GF-D8 (cell line): Measurements from ENCODE around the gene COX19.
"Not testable (repeated sequence)": the region's sequence is repeated elsewhere in the genome, so short reads cannot be mapped to it uniquely, and the experiment has no call there.

Experiments
- DNase-seq: peaks from one replicate; lab custom pipeline; 2025; lab: John Stamatoyannopoulos, UW

The COX19 gene

DNA sequence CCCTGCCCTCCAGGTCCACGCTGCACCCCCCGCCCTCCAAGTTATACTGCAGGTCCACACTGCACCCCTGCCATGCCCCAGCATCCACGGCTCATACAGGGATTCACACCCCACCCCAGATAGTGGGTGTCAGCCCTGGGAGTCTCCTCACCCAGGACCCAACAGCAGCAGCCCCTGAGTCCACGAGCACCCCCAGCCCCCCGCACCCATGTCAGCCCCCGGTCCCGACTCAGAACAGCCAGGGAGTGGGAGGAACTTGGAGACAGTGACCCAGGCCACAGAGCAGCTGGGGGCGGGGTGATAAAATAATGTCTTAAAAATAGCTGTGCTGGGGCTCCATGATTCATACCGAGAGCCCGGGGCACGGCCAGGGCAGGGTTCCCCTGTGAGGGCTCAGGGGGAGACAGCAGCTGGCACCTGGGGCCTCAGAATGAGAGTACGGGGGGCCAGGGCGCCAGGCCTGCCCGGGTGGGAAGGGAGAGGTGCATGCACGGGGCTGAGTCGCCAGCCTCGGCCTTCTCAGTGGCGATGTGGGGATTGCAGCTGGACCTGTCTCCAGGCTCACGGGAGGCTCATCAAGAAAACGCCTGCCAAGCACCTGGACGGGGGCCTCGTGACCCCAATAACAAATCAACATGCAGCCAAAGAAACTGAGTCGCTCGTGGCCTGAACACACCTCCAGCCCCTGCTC lies 50.7 kb downstream of the COX19 start:
- DNase-seq = no peak

DNA sequence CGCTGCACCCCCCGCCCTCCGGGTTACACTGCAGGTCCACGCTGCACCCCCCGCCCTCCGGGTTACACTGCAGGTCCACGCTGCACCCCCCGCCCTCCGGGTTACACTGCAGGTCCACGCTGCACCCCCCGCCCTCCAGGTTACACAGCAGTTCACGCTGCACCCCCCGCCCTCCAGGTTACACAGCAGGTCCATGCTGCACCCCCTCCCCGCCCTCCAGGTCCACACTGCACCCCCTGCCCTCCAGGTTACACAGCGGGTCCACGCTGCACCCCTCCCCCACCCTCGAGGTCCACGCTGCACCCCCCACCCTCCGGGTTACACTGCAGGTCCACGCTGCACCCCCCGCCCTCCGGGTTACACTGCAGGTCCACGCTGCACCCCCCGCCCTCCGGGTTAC lies 51.3 kb downstream of the COX19 start:
- DNase-seq = not testable (repeated sequence)

DNA sequence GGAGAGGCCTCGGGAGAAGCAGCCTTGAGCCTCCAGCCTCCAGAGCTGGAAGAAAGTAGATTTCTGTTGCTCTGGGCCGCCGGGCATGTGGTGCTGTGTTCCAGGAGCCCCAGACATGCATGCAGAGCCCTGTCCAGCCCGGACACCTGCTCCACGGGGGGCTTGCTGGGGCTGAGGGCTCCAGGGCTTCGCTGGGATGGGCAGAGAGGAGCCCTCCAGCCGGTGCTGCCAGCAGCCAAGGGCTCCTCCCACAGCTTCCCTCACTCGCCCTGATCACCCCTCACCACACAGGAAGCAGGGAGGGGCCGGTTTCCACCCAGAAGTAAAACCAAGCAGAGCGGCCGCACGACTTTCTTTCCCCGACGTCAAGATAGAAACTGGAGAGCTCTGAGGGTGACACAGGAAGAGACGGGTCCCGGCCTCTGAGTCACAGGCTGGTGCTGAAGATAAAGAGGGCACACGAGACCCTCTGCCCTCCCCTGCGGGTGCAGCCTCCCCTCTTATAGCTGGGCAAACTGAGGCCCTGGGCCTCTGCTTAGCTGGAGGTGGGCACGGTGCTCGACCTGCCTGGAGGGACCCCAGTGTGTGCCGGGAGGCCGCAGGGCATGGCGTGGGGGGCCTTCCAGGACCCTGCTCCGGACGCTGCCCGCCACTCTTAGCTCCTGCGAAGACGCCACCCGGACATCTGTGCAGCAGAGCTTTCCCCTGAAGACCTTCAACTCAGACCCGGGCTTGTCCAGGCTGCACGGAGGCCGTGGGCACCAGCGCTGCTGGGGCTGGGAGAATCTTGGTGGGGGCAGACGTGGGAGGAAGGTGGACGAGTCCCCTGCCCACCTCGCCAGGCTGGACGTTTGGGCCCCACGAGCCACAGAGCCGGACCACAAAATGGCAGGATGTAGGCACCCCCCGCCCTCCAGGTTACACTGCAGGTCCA lies 52.0 kb downstream of the COX19 start:
- DNase-seq = peak; percentile 95

DNA sequence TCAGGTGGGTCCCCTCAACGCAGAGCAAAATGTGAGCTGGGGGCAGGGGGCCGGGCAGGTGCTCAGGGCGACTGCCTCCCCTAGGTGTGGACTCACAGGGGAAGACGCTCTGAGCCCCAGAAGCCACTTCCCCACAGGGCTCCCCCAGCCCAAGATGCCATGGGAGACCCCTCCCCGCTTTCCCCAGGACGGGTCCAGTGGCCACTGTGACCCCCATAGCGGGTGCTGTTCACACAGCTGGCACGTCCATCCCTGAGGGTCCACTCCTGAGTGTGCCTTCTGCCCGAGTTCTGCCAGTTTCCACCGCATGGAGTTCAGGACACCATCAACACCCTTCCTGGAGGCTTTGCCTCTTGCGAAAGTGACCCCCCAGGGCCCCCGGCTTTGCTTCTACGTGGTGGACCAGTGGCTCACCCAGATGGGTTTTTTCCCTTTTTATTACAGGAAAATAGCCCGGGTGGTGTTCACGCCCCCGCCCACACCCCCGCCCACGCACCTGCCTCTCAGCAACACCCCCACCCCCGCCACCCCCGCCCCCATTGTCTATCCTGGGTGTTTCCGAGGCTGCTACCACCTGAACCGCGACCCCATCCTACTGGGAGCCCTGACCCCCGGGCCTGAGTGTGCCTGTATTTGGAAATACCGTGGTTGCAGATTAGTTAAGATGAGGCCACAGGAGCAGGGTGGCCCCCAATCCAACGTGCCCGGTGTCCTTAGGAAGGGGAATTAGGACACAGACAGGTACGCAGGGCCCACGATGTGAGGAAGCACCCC lies 52.8 kb downstream of the COX19 start:
- DNase-seq = peak; percentile 50

GRCh38 chr7:921581-922333 lies 53.6 kb downstream of the COX19 start:
- DNase-seq = no peak

DNA sequence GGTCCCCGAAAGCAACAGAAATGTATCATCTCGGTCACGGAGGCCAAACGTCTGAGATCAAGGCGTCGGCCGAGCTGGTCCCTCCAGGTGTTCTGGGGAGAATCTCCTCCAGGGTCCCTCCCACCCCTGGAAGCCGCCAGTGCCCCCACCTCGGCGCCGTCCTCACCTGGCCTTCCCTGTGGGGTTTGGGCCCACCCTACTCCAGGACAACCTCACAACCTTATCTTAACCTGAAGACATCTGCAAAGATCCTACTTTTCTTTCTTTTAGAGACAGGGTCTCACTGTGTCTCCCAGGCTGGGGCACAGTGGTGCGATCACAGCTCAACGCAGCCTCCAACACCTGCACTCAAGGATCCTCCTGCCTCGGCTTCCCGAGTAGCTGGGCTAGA lies 54.3 kb downstream of the COX19 start:
- no peak for DNase-seq

DNA sequence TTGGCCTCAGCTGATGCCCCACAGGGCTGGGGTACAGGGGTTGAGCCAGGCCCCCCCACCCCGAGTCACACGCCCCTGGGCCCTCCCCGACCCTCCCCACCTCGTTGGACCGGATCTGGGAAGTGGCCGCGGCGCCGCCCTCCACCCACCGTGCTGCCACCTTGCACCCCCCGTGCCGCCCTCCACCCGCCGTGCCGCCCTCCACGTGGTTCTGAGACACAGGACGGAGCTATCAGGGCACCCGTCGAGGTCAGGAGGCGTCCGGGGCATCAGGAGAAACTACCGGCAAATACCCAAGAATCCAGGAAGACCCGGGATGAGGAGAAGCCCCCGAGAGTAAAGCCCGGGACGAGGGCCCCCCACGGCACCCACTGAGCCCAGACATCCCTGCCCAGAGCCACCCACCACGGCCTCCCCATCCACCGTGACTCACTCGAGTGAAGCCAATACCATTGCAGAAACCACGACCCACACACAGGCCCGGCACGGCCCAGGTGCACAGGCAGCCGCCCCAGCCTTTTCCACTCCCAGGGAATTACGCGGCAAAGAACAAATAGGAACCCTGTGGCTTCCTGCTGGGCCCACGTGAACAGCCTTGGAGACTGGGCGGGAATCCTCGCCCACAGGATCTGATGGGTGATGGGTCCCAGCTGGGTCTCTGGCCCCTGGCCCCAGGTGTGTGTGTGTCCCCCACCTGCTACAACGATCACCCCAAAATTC lies 54.8 kb downstream of the COX19 start:
- no peak for DNase-seq

DNA sequence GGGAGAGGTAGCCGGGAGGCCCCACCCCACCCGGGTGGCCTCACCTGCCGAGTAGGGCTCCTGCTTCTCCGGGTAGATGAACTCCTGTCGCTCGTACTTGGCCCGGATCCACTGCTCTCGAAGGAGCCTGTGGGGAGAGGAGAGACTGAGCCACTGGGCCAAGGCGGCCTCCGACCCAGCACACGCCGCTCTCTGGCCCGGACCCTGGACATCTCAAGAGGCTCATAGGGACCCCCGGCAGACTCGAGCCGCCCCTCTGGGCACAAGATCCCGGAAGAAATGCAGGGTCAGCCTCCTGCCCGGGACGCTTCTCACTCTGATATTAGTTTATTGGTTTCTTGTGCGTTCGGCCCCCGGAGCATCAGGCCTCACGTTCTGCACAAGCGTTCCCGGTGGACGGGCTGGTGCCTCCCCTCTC lies 55.4 kb downstream of the COX19 start:
- no peak for DNase-seq

DNA sequence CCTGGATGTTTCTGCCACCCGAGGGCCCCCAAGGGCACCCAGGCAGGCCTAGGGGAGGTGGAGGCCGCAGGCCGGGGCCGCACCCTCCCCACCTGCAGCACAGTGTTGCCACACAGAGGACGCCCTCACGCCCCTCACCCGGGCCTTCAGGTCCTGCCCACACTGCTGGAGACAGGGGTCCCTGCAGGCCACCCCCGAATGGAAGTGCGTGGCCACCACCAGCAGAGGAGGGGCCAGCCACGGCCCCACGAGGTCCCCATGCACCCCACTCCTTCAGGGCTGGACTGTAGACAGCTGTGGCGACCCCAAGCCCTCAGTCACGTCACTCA lies 56.3 kb downstream of the COX19 start:
- no peak for DNase-seq

DNA sequence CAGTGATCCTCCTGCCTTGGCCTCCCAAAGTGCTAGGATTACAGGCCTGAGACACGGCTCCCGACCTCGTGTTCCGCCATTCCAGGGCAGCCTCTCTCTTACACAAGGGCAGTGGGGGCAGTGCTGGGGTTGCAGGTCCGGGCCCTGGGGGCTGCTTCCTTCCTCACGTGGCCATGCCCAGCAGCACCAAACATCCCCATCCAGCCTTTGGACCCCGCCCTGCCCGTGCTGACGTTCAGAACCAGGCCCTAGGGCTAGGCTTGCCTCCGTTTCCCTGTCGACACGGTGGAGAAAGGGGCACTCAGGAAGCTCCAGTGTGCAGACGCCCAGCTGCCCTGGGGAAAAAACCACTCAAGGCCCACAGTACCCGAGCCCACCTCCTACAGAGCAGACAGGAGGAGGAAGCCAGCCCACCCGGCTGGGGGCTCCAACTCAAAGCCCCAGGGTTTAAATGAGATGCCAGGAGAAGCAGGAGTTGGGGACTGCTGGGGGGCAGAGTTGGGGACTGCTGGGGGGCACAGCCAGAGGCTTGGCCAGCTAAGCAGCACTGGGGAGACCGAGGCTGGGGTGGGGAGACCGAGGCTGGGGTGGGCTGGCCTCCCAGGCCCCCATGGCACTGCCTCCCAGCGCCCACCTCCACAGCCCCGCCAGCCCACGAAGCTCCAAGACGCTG lies 56.8 kb downstream of the COX19 start:
- no peak for DNase-seq

DNA sequence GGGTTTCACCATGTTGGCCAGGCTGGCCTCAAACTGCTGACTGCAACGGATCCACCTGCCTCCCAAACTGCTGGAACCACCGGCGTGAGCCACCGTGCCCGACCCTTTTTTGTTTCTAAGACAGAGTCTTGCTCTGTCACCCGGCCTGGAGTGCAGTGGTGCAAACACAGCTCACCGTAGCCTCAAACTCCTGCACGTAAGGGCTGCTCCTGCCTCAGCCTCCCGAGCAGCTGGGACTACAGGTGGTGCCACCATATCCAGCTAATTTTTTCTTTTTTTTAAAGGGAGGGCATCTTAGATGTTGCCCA lies 57.3 kb downstream of the COX19 start:
- DNase-seq = no peak

- DNase-seq = no peak
Observed at GRCh38 chr7:917255-918117, 57.9 kb downstream of the COX19 start.

DNA sequence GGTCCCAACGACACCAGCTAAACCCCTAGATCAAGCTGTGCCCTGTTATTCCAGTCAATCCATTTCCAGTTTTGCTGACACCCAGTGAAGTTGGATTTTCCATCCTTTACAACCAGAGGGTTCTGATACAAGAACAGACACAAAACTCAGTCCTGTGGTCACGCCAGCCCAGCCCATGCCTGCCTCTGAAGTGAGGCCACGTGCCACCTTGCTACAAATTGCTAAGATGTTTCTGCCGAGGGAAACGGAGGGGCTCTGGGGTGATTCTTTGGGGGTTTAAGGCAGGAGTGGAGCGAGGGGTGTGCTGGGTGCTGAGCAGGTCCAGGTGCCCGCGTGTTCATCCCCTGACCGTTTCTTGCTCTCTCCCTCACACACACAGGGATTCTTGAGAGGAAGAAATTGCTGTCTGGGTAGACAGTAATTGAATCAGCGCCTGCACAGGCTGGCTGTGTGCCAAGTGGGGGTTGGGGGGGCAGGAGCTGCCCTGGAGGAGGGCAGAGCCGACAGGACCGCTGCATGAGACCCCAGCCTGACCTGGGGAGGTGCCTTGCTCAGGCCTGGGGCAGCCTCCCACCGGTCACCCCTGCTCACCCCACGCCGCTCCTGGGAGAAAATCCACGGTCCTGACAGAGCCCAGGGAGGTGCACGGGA lies 58.9 kb downstream of the COX19 start:
- no peak for DNase-seq
